GM19238 (cell line): ENCODE measurements around the gene OXSR1.
"Not testable (repeated sequence)": the region's sequence is repeated elsewhere in the genome, so short reads cannot be mapped to it uniquely, and the experiment has no call there.

ENCODE experiments used
- DNase-seq: peaks from one replicate; pipeline ENCODE4 v3.0.0; 2011; ENCODE audit warnings: low spot score; ENCODE audit not compliant: insufficient read length

Gene OXSR1

GRCh38 chr3:38267662-38268061 is 102.3 kb downstream of the OXSR1 start:
- no peak for DNase-seq

DNA sequence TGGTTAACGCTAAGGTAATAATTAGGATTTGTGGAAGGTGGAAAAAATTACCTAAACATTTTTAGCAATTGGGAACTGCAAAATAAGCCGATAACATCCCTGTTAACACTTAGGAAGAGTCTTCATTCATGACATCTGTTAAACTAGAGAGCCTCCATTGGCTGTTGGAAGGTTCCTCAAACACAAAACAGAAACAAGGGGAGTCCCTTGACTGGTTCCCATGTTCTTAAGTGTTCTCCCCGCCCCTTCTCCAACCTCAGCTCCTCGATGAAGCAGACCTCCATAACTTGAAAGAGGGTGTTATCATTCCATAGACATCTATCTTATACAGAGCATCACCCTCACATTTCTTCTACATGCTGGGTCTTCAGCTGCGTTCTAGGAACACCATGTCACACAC is 102.8 kb downstream of the OXSR1 start:
- no peak for DNase-seq

DNA sequence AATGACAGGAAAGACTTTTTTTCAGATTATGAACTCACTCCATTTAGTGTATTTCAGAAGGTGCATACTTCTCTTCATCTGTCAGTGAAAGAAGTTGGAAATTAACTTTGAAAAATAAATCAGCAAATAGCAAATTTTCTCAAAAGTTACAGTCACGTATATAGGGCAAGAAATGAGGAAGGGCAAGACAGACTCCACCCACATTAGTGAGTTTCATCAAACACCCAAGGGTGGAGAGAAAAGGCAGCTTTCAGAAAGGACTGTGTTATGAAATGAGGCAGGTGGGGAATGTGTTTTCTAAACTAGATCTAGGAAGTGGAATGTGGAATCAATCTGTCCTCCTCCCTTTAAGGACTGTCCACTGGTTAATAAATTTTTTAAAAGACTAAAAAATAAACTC is 103.2 kb downstream of the OXSR1 start:
- no peak for DNase-seq

- DNase-seq = no peak
Measured at GRCh38 chr3:38270606-38271005, 105.3 kb downstream of the OXSR1 start.

GRCh38 chr3:38271553-38271952 is 106.2 kb downstream of the OXSR1 start:
- no peak for DNase-seq

GRCh38 chr3:38274864-38275649 is 109.7 kb downstream of the OXSR1 start:
- no peak for DNase-seq

DNA sequence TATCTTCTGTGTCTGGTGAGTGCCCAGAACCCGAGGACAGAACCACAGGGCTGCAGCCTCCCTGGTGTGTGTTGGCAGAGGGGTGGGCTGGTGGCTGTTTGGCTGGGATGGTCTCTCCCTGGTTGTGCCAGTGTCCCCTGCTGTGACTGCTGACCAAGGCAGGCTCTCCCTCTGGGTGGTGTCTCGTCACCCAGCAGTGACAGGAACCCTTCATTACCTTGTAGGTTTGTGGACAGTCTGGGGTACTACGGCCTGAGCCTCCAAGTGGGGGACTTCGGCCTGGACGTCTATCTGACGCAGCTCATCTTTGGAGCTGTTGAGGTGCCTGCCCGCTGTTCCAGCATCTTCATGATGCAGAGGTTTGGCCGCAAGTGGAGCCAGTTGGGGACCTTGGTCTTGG is 110.3 kb downstream of the OXSR1 start:
- no peak for DNase-seq

DNA sequence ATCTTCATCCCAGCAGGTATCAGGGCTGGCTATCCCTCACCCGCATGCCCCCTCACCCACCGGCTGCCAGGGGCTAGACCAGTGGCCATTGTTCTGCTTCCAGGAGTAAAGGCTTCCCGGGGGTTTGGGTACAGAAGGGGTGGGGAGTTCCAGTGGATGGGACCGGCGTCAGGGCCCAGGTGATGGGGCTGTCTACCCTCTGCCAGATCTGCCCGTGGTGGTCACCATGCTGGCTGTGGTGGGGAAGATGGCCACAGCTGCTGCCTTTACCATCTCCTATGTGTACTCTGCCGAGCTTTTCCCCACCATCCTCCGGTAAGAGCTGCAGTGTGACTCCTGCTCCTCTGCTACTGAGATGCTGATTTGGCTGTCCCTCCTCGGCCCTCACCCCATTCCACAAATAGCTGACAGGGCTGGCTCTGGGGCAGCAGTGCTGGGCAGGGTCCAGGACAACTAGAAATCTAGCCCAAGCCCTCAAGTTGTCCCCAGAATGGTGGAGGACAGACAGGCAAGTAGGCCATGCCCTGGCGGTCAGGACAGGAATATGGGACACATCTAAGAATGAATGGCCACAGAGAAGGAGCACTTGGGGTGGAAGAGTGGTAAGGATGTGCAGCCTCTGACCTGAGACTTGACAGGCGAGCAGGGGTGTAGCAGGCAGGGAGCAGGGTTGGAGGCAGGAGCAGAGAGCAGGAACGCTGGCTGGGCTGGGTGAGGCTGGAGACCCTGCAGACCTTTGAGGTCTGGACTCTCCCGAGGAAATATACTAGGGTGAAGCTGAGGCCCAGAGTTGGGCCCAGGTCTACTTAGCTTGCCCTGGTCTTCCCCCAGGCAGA is 111.0 kb downstream of the OXSR1 start:
- no peak for DNase-seq

DNA sequence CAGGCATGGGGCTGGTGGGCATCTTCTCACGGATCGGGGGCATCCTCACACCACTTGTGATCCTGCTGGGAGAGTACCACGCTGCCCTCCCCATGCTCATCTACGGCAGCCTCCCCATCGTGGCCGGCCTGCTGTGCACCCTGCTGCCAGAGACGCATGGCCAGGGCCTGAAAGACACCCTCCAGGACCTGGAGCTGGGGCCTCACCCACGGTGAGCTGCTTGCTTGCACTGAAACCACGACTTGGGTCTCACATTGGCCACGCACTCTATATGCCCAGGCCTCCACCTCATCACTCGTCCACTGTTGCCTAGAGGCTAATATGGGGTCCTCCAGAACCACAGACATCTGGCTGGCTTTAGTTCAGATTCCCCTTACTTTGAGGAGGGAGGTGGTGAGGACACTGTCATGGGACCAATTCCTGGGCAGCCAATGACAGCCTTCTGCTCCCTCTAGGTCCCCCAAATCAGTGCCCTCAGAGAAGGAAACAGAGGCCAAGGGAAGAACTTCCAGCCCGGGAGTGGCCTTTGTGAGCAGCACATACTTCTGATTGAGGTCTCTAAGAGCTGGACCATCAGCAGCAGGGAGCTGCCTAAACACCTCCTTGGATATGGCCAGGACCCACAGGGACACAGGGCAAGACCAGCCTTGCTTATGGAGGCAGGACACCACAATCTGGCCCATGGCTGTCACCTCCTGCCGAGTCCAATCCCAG is 111.7 kb downstream of the OXSR1 start:
- no peak for DNase-seq

GRCh38 chr3:38278841-38279240 is 113.5 kb downstream of the OXSR1 start:
- DNase-seq = no peak

- DNase-seq = no peak
Measured at GRCh38 chr3:38281895-38282686, 116.8 kb downstream of the OXSR1 start, which contains the start of gene SLC22A14. Gene SLC22A14 (plus strand): TSS chr3:38282294. CDS start chr3:38306027, 23,733 bp downstream.

DNA sequence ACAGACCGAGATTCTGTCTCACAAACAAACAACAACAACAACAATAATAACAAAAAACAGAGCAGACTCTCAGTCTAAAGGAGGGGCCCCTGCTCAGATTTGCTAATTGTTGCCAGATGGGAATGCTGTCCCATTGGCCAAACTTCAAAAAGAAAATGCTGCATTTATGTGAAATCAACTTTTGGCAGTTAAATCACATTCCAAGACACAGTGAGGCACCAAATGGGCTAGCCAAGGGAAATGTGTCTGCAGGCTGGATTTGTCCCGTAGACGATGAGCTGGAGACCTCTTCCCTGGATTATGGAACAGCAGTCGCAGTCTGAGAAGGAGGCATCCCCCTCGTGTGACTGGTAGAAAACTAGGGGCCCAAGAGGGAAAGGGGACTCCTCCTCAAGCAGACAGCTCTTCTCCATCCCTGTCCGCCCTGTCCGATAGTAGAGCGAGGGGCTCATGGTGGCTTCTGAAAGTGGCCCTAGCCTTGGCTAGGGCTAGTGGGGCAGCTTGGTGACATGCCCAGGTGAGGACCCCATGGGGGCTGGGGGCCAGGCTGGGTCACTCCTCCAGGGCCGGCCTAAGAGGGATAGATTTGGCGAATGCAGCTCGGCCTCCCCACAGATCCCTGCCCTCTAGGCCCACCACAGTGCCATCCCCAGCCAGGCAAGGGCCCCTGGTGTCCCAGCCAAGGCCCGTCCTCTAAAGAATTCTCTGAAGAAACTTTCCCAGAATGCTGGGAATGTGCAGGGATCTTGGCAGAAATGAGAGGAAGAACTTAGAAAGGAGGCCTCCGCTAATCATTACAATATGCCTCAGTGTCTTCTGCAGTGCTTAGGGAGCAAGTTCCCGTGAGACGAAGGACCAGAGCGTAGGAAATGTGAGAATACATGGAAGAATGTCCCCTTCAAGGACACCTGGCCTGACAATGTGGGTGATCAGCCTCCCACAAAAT is 118.7 kb downstream of the OXSR1 start:
- no peak for DNase-seq

DNA sequence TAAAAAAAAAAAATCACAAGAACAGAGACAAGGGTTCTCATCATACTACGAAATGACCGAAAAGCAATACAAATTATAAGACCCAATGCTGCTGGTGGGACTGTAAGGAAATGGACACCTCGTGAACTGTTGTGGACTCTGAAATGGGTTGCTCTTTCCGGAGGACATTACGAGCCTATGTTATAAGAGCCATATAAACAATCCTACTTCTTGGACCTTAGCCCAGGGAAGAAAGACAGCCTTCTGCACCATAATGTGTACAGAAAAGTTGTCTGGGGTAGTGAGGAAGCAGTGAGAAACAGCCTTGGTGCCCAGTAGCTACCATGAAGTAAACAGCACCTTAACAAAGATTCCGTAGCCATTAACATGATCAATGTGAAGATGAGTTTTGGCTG is 119.4 kb downstream of the OXSR1 start:
- DNase-seq = no peak

DNA sequence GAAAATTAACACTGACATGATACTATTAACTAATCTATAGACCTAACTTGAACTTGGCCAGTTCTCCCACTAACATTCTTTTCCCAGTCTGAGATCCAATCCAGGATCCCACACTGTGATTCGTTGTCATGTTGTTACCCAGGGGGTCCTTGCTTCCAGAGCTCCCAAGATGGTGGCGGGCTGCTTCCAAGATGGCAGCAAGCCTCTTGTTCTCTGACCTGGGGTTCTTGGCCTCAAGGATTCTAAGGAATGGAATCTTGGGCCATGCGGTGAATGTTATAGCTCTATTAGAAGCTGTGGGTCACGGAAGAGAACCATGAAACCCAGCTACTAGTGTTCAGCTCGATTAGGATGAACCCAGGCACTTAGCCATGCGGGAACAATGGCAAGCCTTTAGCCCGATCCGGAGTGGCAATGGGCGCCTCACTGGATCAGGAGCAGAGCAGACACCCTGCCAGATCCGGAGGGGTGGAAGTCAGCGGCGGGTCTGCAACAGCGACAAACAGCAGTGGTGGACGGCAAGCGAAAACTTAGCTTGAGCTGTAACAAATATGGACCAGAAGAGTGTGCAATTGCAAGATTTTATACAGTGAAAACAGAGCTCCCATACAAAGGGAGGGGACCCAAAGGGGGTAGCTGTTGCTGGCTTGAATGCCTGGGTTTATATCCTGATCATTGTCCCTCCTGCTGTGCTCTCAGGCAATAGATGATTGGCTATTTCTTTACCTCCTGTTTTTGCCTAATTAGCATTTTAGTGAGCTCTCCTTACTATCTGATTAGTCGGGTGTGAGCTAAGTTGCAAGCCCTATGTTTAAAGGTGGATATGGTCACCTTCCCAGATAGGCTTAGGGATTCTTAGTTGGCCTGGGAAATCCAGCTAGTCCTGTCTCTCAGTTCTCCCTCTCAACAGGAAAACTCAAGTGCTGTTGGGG is 124.2 kb downstream of the OXSR1 start:
- DNase-seq = not testable (repeated sequence)

GRCh38 chr3:38297053-38297452 is 131.7 kb downstream of the OXSR1 start:
- DNase-seq = not testable (repeated sequence)

- DNase-seq = no peak
Measured at GRCh38 chr3:38297537-38297936, 132.2 kb downstream of the OXSR1 start.

DNA sequence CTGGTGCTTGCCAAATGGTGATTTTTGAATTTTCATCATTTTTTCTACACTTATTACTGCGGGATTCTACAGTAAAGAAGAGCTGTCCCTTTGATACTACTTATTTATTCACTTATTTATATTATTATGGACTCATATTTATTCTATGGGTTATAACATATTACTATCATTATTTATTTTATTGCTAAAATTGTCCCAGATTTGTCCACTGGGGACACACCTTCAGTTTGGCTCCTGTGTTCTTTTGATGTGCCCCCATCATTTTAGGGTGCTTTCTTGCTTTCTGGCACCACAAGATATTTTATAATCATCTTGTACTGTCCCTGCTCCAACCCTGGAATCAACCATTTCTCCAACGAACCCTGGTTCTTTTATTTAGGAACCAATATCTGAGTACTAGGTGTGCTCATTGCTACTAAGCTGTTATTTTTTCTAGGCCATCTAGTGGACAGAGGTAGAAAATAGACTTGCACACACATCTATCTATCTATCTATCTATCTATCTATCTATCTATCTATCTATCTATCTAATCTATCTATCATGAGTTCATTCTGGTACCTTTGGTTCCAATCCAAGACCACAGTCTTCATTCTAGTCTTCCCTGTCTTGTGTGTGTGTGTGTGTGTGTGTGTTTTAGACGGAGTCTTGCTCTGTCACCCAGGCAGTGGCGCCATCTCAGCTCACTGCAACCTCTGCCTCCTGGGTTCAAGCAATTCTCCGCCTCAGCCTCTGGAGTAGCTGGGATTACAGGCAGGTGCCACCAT is 132.8 kb downstream of the OXSR1 start:
- DNase-seq = no peak
